GM21390 (cell line): ENCODE data around the gene ILF3.

Source experiments
- ATAC-seq: cut with Tn5 transposase; IDR thresholded peaks from one replicate; pipeline ENCODE4 v1.9.1; 2021; ENCODE audit not compliant: unreplicated experiment

Gene ILF3

GRCh38 chr19:10653732-10654609, at the start of gene ILF3:
Gene ILF3, plus strand, starts transcription at chr19:10654346. Its CDS starts 16,260 bp downstream, at chr19:10670606.
- peak; percentile 64 for ATAC-seq

- ATAC-seq, result no peak
Observed at GRCh38 chr19:10604460-10604980, 49.6 kb upstream of the ILF3 start.

- no peak for ATAC-seq
Observed at GRCh38 chr19:10611907-10612306, 42.2 kb upstream of the ILF3 start.

GRCh38 chr19:10612499-10613119, 41.5 kb upstream of the ILF3 start:
- no peak for ATAC-seq

GRCh38 chr19:10615429-10616023, 38.6 kb upstream of the ILF3 start:
- no peak for ATAC-seq

- ATAC-seq, result no peak
Observed at GRCh38 chr19:10617409-10618121, 36.6 kb upstream of the ILF3 start.

- ATAC-seq, result no peak
Observed at GRCh38 chr19:10618846-10619245, 35.3 kb upstream of the ILF3 start.

- no peak for ATAC-seq
Observed at GRCh38 chr19:10620786-10621185, 33.4 kb upstream of the ILF3 start.

- ATAC-seq, result no peak
Observed at GRCh38 chr19:10621966-10622365, 32.2 kb upstream of the ILF3 start.

GRCh38 chr19:10624585-10624984, 29.6 kb upstream of the ILF3 start:
- no peak for ATAC-seq

GRCh38 chr19:10625003-10625761, 29.0 kb upstream of the ILF3 start, which contains the start of gene SLC44A2:
Gene SLC44A2, plus strand, starts transcription at chr19:10625553. Its CDS starts 81 bp downstream, at chr19:10625634.
- ATAC-seq, result no peak

GRCh38 chr19:10625762-10626138, 28.4 kb upstream of the ILF3 start:
- ATAC-seq, result no peak

- ATAC-seq, result no peak
Observed at GRCh38 chr19:10631874-10632273, 22.3 kb upstream of the ILF3 start.

- ATAC-seq, result no peak
Observed at GRCh38 chr19:10634430-10634829, 19.7 kb upstream of the ILF3 start.

- no peak for ATAC-seq
Observed at GRCh38 chr19:10634963-10635362, 19.2 kb upstream of the ILF3 start.

GRCh38 chr19:10636304-10636972, 17.7 kb upstream of the ILF3 start:
- ATAC-seq, result no peak

GRCh38 chr19:10637894-10638293, 16.3 kb upstream of the ILF3 start:
- no peak for ATAC-seq

- ATAC-seq, result no peak
Observed at GRCh38 chr19:10639836-10640235, 14.3 kb upstream of the ILF3 start.

GRCh38 chr19:10640361-10640760, 13.8 kb upstream of the ILF3 start:
- ATAC-seq, result no peak

GRCh38 chr19:10641248-10641647, 12.9 kb upstream of the ILF3 start:
- ATAC-seq, result no peak
